T-cell (primary cell): ENCODE measurements around the gene SKI. TPM values are rescaled to one million over a fixed set of nuclear protein-coding genes. Genes with fewer than 3 reads are reported as not detected.

Source experiments
- ATAC-seq, 4 experiments: fragments of 200-7000 bp in 3 of 4; fragments of 150-1000 bp in 1 of 4; cut with Tn5 transposase; replicated peaks in 1 of 4; 1 replicate in 3 of 4; 2 replicates in 1 of 4; pipeline ENCODE4 v1.10.0; 2021; ENCODE audit warnings: moderate library complexity in 3 of 4, mild to moderate bottlenecking in 2 of 4, moderate number of reproducible peaks in 1 of 4
- CTCF ChIA-PET, 2 donors: fragments of 300-600 bp; sonication (Branson Sonifier 250); formaldehyde crosslinking; loops; one replicate each; lab custom pipeline; 2022; ENCODE audit warnings: antibody characterized with exemption in 2 of 2; lab: Charles Lee
- POLR2A ChIA-PET, 2 donors: fragments of 300-600 bp; sonication (Branson Sonifier 250); formaldehyde crosslinking; loops; one replicate each; lab custom pipeline; 2022; ENCODE audit warnings: antibody characterized with exemption in 2 of 2; lab: Charles Lee
- DNase-seq, 35 experiments: peaks; one replicate each; pipeline versions ENCODE4 v3.0.0 to v3.0.0-alpha.2; 2013 to 2023
- H3K27ac ChIP-seq: one replicate; pipeline ENCODE4 v1.5.1; 2013; ENCODE audit warnings: low read length
- H3K27me3 ChIP-seq, 2 experiments: replicated peaks in 1 of 2; 1 replicate in 1 of 2; 2 replicates in 1 of 2; pipeline versions ENCODE4 v1.6.1 to v1.7.0; 2013; ENCODE audit warnings: low read length in 1 of 2, mixed read lengths in 1 of 2; ENCODE audit not compliant: control insufficient read depth in 2 of 2, insufficient read depth in 2 of 2; ENCODE audit errors: extremely low read depth in 1 of 2
- H3K36me3 ChIP-seq, 2 donors: 1 replicate in 1 of 2; 2 replicates in 1 of 2; pipeline versions ENCODE4 v1.6.1 to v1.7.0; 2013; ENCODE audit warnings: low read length in 1 of 2; ENCODE audit not compliant: control insufficient read depth in 2 of 2, insufficient read depth in 1 of 2; ENCODE audit errors: extremely low read depth in 1 of 2
- H3K4me1 ChIP-seq, 2 experiments: 1 replicate in 1 of 2; 2 replicates in 1 of 2; pipeline versions ENCODE4 v1.6.1 to v1.7.0; 2013; ENCODE audit warnings: low read length in 2 of 2, mixed read lengths in 1 of 2; ENCODE audit not compliant: insufficient read depth in 2 of 2, control insufficient read depth in 1 of 2; ENCODE audit errors: extremely low read depth in 1 of 2
- H3K4me3 ChIP-seq, 2 donors: 1 replicate in 1 of 2; 2 replicates in 1 of 2; pipeline versions ENCODE4 v1.5.1 to v1.7.0; 2013; ENCODE audit warnings: mild to moderate bottlenecking in 2 of 2, low read length in 1 of 2, moderate library complexity in 1 of 2; ENCODE audit not compliant: control insufficient read depth in 1 of 2; ENCODE audit errors: extremely low read depth in 1 of 2
- H3K9me3 ChIP-seq: 2 replicates; pipeline ENCODE4 v1.7.0; 2013
- H3K27ac Mint-ChIP-seq, 2 donors: one replicate each; pipeline ENCODE4 v1.8.0; 2020 to 2021; ENCODE audit warnings: mild to moderate bottlenecking in 2 of 2, mixed read lengths in 2 of 2
- H3K27me3 Mint-ChIP-seq, 2 donors: one replicate each; pipeline ENCODE4 v1.8.0; 2021 to 2022; ENCODE audit warnings: mixed read lengths in 2 of 2
- H3K36me3 Mint-ChIP-seq: one replicate; pipeline ENCODE4 v1.8.0; 2021; ENCODE audit warnings: mixed read lengths
- H3K4me1 Mint-ChIP-seq, 3 donors: one replicate each; pipeline ENCODE4 v1.8.0; 2020 to 2022; ENCODE audit warnings: mixed read lengths in 3 of 3, mild to moderate bottlenecking in 1 of 3
- H3K4me3 Mint-ChIP-seq, 3 donors: one replicate each; pipeline ENCODE4 v1.8.0; 2020 to 2022; ENCODE audit warnings: mild to moderate bottlenecking in 3 of 3, mixed read lengths in 3 of 3, moderate library complexity in 3 of 3
- H3K9me3 Mint-ChIP-seq, 3 donors: one replicate each; pipeline ENCODE4 v1.8.0; 2020 to 2022; ENCODE audit warnings: mixed read lengths in 3 of 3
- WGBS: methylation state at CpG from one replicate; pipeline ENCODE4 v1.1.5; 2013; ENCODE audit warnings: missing lambda C conversion rate; ENCODE audit not compliant: insufficient coverage; 5-methylcytosine and 5-hydroxymethylcytosine counted together
- total RNA-seq, 35 experiments: library from RNA in 6 of 35; stranded (reverse) in 6 of 35; fragments of 120-200 nt in 1 of 35; gene quantifications; one replicate each; pipeline versions ENCODE4 v1.2.1 to v1.2.4 and lab custom pipeline; 2013 to 2026

Gene SKI
- total RNA-seq, 5 donors from 2014 or later (not counting 1 experiment from before 2014, with no cell fraction given): 137 to 299 (median 157) TPM

DNA sequence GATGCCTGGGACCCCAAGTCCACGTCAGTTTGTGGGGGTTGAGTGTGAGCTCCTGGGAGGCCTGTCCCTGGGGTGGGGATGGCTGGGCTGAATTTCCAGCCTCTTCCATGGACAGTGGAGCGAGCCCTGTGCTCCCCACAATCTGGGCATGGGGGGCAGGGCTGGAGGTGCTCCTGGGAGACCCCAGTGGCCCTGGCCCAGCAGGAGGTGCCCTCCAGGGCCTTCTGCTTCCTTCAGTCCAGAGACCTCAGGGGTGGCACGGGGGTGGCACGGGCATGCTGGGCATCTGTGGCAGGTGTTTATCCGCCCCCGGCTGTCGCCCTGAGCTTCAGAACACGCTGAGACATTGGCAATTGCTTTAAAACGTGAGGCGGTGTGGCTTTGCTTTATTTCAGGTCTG lies 122.4 kb downstream of the SKI start:
- Histone ChIP-seq H3K4me1 (no peaks in the 10 kb centered on the region), H3K9me3 (no peaks in the 10 kb centered on the region), H3K27me3 (peaks cover 0 to 5% of the 10 kb centered on the region in 2 experiments), H3K4me3 (no peak overlapping the region), H3K27ac (no peak overlapping the region), H3K36me3 (no peaks in the 10 kb centered on the region)
- Mint-ChIP-seq H3K4me1 (no peaks in the 10 kb centered on the region), H3K9me3 (no peaks in the 10 kb centered on the region), H3K27ac (no peak overlapping the region), H3K27me3 (no peaks in the 10 kb centered on the region), H3K36me3 (no peaks in the 10 kb centered on the region), H3K4me3 (no peak overlapping the region)
- no peak for ATAC-seq
- WGBS: 75% methylated on average over 7 of the region's 10 CpGs
- no peak for DNase-seq
- ChIA-PET CTCF (no interaction called here), POLR2A (no interaction called here)

DNA sequence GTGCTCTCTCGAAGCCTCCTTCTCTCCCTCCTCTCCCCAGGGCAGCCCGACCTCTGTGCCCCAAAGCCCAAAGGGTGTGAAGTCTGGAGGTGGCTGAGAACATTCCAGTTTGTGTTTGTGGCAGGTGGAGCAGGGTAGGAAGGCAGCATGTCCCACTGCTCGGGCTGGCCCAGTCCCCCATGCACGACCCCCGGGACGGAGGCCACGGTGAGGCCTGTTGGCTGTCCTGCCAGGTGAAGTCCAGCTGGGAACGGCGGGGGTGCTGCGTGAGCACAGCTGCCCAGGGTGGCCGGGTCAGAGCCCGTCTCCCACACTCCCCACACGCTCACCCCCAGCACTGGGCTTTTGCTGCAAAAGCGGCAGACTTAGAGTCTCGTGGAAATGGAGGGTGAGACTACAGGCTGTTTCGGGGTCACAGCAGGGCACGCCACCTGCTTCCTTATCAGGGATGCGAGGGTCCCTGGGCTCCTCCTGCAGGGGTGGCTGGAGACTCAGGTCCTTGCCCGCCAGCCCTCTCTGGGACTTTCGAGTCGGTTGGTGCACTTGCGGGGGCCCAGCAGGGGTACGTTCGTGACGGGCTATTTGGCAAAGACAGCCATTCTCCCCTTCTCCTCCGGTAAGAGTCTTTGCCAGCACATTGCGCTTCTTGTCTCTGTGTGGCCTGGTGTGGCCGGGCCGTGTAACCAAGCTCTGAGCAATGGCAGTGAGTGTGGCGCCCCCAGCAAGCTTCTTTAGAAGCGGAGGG lies 123.0 kb downstream of the SKI start:
- CTCF ChIA-PET: no interaction called here
- no peaks in the 10 kb centered on the region for H3K9me3 Mint-ChIP-seq
- H3K36me3 Mint-ChIP-seq: no peaks in the 10 kb centered on the region
- Histone ChIP-seq H3K27me3 (peaks cover 0 to 5% of the 10 kb centered on the region in 2 experiments), H3K4me3 (no peak overlapping the region), H3K27ac (no peak overlapping the region), H3K4me1 (no peaks in the 10 kb centered on the region), H3K36me3 (no peaks in the 10 kb centered on the region), H3K9me3 (no peaks in the 10 kb centered on the region)
- ATAC-seq (no peak), DNase-seq (no peak)
- no peak overlapping the region for H3K27ac Mint-ChIP-seq
- no peaks in the 10 kb centered on the region for H3K27me3 Mint-ChIP-seq
- H3K4me3 Mint-ChIP-seq: no peak overlapping the region
- WGBS: 82% methylated on average over 25 of the region's 31 CpGs
- POLR2A ChIA-PET: no interaction called here
- H3K4me1 Mint-ChIP-seq: no peaks in the 10 kb centered on the region

DNA sequence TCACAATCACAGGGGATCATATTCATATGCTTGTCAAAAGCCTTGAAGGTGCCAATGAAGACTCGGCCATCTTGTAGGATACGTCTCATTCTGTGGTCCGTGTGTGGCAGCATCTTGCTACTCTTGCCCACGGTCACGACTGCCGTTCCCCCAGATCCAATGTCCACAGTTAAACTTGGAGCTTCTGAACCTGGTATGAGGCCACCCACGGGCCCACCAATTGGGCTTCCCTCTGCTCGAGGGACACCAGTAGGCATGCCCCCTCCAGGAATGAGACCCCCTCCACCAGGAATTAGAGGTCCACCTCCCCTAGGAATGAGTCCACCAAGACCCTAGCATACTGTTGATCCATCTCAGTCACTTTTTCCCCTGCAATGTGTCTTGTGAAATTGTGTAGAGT lies 123.6 kb downstream of the SKI start:
- no peak overlapping the region for H3K27ac ChIP-seq
- ATAC-seq: no peak
- no peaks in the 10 kb centered on the region for H3K9me3 ChIP-seq
- H3K27me3 ChIP-seq: peaks cover 0 to 5% of the 10 kb centered on the region in 2 experiments
- no peaks in the 10 kb centered on the region for H3K36me3 ChIP-seq
- Mint-ChIP-seq H3K4me3 (no peak overlapping the region), H3K27ac (no peak overlapping the region), H3K4me1 (no peaks in the 10 kb centered on the region), H3K27me3 (no peaks in the 10 kb centered on the region), H3K9me3 (no peaks in the 10 kb centered on the region), H3K36me3 (no peaks in the 10 kb centered on the region)
- H3K4me1 ChIP-seq: no peaks in the 10 kb centered on the region
- WGBS: 83% methylated on average over 6 of the region's 8 CpGs
- H3K4me3 ChIP-seq: no peak overlapping the region
- ChIA-PET CTCF (no interaction called here), POLR2A (no interaction called here)
- no peak for DNase-seq

GRCh38 chr1:2352341-2352896 lies 124.3 kb downstream of the SKI start:
- no peaks in the 10 kb centered on the region for H3K27me3 Mint-ChIP-seq
- CTCF ChIA-PET: no interaction called here
- no peaks in the 10 kb centered on the region for H3K36me3 ChIP-seq
- peaks cover 0 to 5% of the 10 kb centered on the region in 2 experiments for H3K27me3 ChIP-seq
- H3K4me3 Mint-ChIP-seq: no peak overlapping the region
- no peaks in the 10 kb centered on the region for H3K9me3 ChIP-seq
- no peaks in the 10 kb centered on the region for H3K36me3 Mint-ChIP-seq
- H3K4me1 ChIP-seq: no peaks in the 10 kb centered on the region
- H3K4me1 Mint-ChIP-seq: no peaks in the 10 kb centered on the region
- H3K4me3 ChIP-seq: no peak overlapping the region
- no peak overlapping the region for H3K27ac Mint-ChIP-seq
- WGBS: 92% methylated on average over 9 of the region's 11 CpGs
- DNase-seq (no peak), ATAC-seq (no peak)
- POLR2A ChIA-PET: no interaction called here
- H3K27ac ChIP-seq: no peak overlapping the region
- H3K9me3 Mint-ChIP-seq: no peaks in the 10 kb centered on the region

DNA sequence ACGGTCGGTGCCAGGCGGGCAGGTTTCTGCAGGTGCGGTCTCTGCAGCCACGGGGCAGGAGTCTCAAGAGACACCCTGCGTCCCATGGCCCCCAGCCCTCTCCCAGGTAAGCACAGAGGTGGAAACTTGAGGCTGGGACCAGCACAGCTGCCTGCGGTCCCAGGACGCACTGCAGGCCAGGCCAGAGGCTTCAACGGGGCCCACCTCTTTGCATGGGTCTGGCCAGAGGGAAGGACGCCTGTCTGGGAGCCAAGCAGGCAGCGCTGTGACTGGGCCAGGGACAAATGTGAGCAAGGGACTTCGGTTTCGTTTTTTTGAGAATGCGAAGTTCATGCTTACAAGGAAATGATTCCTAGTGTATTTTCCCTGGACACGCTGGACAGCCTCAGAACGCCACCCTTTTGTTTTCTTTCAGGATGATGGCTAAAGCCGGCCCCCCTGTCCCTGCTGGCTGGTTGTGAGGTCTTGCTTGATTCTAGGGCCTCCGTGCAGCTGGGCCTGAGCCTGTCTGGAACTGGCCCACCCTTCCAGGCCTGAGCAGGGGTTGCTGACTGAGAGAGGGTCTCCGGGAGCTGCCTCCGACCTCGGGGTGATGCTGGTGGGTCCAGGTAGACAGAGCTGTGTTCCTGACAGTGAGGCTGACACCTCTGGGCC lies 124.9 kb downstream of the SKI start:
- ATAC-seq (no peak), DNase-seq (no peak)
- Mint-ChIP-seq H3K27me3 (no peaks in the 10 kb centered on the region), H3K27ac (no peak overlapping the region), H3K9me3 (no peaks in the 10 kb centered on the region), H3K36me3 (no peaks in the 10 kb centered on the region), H3K4me1 (no peaks in the 10 kb centered on the region), H3K4me3 (no peak overlapping the region)
- POLR2A ChIA-PET: no interaction called here
- H3K27me3 ChIP-seq: peaks cover 0 to 5% of the 10 kb centered on the region in 2 experiments
- H3K4me3 ChIP-seq: no peak overlapping the region
- no peaks in the 10 kb centered on the region for H3K36me3 ChIP-seq
- H3K27ac ChIP-seq: no peak overlapping the region
- H3K4me1 ChIP-seq: no peaks in the 10 kb centered on the region
- CTCF ChIA-PET: no interaction called here
- WGBS: 84% methylated on average over 21 of the region's 21 CpGs
- H3K9me3 ChIP-seq: no peaks in the 10 kb centered on the region

GRCh38 chr1:2353551-2354438 lies 125.7 kb downstream of the SKI start:
- Mint-ChIP-seq H3K4me3 (no peak overlapping the region), H3K27me3 (no peaks in the 10 kb centered on the region), H3K27ac (no peak overlapping the region), H3K36me3 (no peaks in the 10 kb centered on the region), H3K4me1 (no peaks in the 10 kb centered on the region), H3K9me3 (no peaks in the 10 kb centered on the region)
- H3K27me3 ChIP-seq: peaks cover 0 to 5% of the 10 kb centered on the region in 2 experiments
- no peak overlapping the region for H3K27ac ChIP-seq
- ChIA-PET POLR2A (interaction anchor here in 1 of 2 donors (0.6 kb wide), 1 partner anchor 69 kb away, joined by 6 read pairs; no protein-coding TSS in a partner anchor), CTCF (no interaction called here)
- H3K36me3 ChIP-seq: no peaks in the 10 kb centered on the region
- ATAC-seq: no peak
- H3K4me3 ChIP-seq: no peak overlapping the region
- 84% methylated on average over 10 of the region's 28 CpGs for WGBS
- H3K4me1 ChIP-seq: no peaks in the 10 kb centered on the region
- no peaks in the 10 kb centered on the region for H3K9me3 ChIP-seq
- DNase-seq: no peak
